Measurements from ENCODE around the gene STK40. TPM values are rescaled to one million over a fixed set of nuclear protein-coding genes. Genes with fewer than 3 reads are reported as not detected.
A peak's percentile ranks its signal among the peaks of the same experiment; 100 is the strongest.

The STK40 gene
- total RNA-seq, 1 experiment from 2014 or later, result 26.2 TPM

DNA sequence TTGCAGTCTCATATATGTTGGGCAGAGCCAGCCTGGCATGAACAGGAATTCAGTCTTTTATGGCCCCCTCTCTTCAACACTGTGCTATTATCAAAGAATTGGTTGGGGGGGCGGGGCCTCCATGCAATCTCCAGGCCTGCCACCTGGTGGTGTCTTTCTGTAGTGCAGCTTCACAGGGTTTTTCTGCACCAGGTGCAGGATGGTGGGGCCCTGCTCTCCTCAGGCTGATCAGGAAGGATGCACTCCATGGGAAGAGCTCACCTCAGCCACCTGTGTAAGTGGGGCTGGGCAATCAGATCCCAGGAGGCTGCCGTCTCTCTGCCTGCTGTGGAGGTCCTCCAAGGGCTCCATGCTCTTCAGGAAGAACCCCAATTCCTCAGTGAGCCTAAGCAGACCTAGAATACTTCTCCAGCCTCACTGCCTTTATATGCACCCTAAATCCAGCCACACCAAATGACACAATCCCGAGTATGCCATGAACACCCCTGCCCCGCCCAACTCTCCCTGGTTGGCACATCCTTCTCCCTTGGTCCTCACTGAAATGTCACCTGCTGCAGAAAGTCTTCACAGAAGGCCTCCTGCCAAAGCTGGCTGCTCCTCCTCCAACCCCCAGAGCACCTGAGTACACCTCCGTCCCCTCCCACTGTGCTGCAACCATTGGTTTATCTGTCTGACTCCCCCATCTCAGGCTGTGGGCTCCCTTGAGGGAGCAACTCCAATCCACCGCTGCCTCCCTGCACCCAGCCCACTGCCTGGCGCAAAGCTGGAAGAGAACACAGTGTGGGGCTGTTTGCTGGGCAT lies 16.5 kb downstream of the STK40 start:
- Mint-ChIP-seq H3K27me3 (ENCODE audit: low read depth) (no peaks in the 10 kb centered on the region), H3K27ac (peak overlapping the region; percentile 62 to 95 (median 76)), H3K36me3 (ENCODE audit: insufficient read depth in 1 of 3, low read depth in 3 of 3) (peaks cover 0 to 9% (median 0%) of the 10 kb centered on the region in 3 experiments; a peak in 3 of 7 replicates), H3K4me1 (peaks cover 42 to 43% of the 10 kb centered on the region in 2 experiments), H3K9me3 (no peaks in the 10 kb centered on the region), H3K4me3 (peak overlapping the region in 1 of 2 experiments; percentile 43; a peak in 2 of 5 replicates)
- H3K79me1 ChIP-seq (ENCODE audit: insufficient read depth, low read depth, low read length, poor library complexity, severe bottlenecking), result peaks cover 2% of the 10 kb centered on the region
- DNase-seq, result peak; percentile 86
- WGBS (ENCODE audit: extremely low coverage, insufficient read length, low lambda C conversion rate), result no CpG with 5 or more reads among the region's 7 CpGs
- no peak overlapping the region for H2AFZ ChIP-seq (ENCODE audit: low read length)
- H3K4me2 ChIP-seq (ENCODE audit: insufficient read depth, insufficient read length, low read length), result no peak overlapping the region
- H3K79me2 ChIP-seq (ENCODE audit: insufficient read depth, low read length), result peaks cover 3% of the 10 kb centered on the region; the same call in 1 of the 2 replicates
- H2BK12ac ChIP-seq (ENCODE audit: insufficient read length, low read depth, low read length), result no peak overlapping the region
- H3K4ac ChIP-seq (ENCODE audit: low read depth, low read length), result no peak overlapping the region
- no peak overlapping the region for H2BK20ac ChIP-seq (ENCODE audit: low read depth, low read length, poor library complexity, severe bottlenecking)
- H2BK5ac ChIP-seq (ENCODE audit: insufficient read length, low read length), result no peak overlapping the region
- no peaks in the 10 kb centered on the region for H3K23me2 ChIP-seq (ENCODE audit: insufficient read length, low read depth, low read length, poor library complexity, severe bottlenecking)
- no peak overlapping the region for H2BK15ac ChIP-seq (ENCODE audit: low read depth, low read length)
- no peak overlapping the region for H2AK5ac ChIP-seq (ENCODE audit: insufficient read length, low read length)
- H3K9me3 ChIP-seq (ENCODE audit: control insufficient read depth, low read depth, low read length), result no peaks in the 10 kb centered on the region
- no peak overlapping the region for H4K5ac ChIP-seq (ENCODE audit: insufficient read length, low read depth, low read length)
- no peak overlapping the region for H3K27ac ChIP-seq (ENCODE audit: insufficient read length, low read depth, low read length)
- peaks cover 12% of the 10 kb centered on the region; the same call in 1 of the 2 replicates for H3K4me1 ChIP-seq (ENCODE audit: insufficient read depth, low read length)
- H3T11ph ChIP-seq (ENCODE audit: low read length), result no peak overlapping the region
- H3K23ac ChIP-seq (ENCODE audit: insufficient read length, low read depth, low read length), result no peak overlapping the region
- H4K91ac ChIP-seq (ENCODE audit: insufficient read length, low read depth, low read length), result no peak overlapping the region
- no peak overlapping the region for H3K9ac ChIP-seq (ENCODE audit: extremely low read depth, insufficient read length, low read length)
- no peak overlapping the region; the same call in 1 of the 2 replicates for H3K14ac ChIP-seq (ENCODE audit: insufficient read depth, low read length)
- H4K8ac ChIP-seq (replicated peaks; ENCODE audit: insufficient read length, low read depth, low read length), result no peak overlapping the region
- H3K56ac ChIP-seq (ENCODE audit: insufficient read length, low read depth, low read length), result no peak overlapping the region
- no peak overlapping the region for H3K18ac ChIP-seq (ENCODE audit: insufficient read length, low read depth, low read length)
- H3K27me3 ChIP-seq (ENCODE audit: insufficient read depth, low read length), result no peaks in the 10 kb centered on the region
- no peak overlapping the region for H2BK120ac ChIP-seq (ENCODE audit: low read depth, low read length, poor library complexity, severe bottlenecking)
- TF ChIP-seq, protein P1, sequence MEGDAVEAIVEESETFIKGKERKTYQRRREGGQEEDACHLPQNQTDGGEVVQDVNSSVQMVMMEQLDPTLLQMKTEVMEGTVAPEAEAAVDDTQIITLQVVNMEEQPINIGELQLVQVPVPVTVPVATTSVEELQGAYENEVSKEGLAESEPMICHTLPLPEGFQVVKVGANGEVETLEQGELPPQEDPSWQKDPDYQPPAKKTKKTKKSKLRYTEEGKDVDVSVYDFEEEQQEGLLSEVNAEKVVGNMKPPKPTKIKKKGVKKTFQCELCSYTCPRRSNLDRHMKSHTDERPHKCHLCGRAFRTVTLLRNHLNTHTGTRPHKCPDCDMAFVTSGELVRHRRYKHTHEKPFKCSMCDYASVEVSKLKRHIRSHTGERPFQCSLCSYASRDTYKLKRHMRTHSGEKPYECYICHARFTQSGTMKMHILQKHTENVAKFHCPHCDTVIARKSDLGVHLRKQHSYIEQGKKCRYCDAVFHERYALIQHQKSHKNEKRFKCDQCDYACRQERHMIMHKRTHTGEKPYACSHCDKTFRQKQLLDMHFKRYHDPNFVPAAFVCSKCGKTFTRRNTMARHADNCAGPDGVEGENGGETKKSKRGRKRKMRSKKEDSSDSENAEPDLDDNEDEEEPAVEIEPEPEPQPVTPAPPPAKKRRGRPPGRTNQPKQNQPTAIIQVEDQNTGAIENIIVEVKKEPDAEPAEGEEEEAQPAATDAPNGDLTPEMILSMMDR (conservative IDR thresholded peaks at IDR 0.05), result peak; percentile 91
- H4K20me1 ChIP-seq (ENCODE audit: control insufficient read depth, insufficient read depth, insufficient read length), result no peaks in the 10 kb centered on the region

Data from H9 (cell line).